Measurements from ENCODE around the gene PAXX.
A peak's percentile ranks its signal among the peaks of the same experiment; 100 is the strongest.
"Not testable (repeated sequence)": the region's sequence is repeated elsewhere in the genome, so short reads cannot be mapped to it uniquely, and the experiment has no call there.

Gene PAXX

GRCh38 chr9:137001857-137002645, 9.8 kb downstream of the PAXX start:
- DNase-seq (ENCODE audit: low read depth) = no peak
- H3K4me3 ChIP-seq (ENCODE audit: low read depth, low read length) = no peak overlapping the region
- TF ChIP-seq CTCF (IDR thresholded peaks at IDR 0.05; ENCODE audit: control insufficient read depth, extremely low read depth, insufficient read depth) = no peak

- no peak for DNase-seq (ENCODE audit: low read depth)
- no peak for TF ChIP-seq CTCF (IDR thresholded peaks at IDR 0.05; ENCODE audit: control insufficient read depth, extremely low read depth, insufficient read depth)
- no peak overlapping the region for H3K4me3 ChIP-seq (ENCODE audit: low read depth, low read length)
Measured at GRCh38 chr9:137002646-137003041, 10.4 kb downstream of the PAXX start.

GRCh38 chr9:137004285-137004684, 12.1 kb downstream of the PAXX start:
- TF ChIP-seq CTCF (IDR thresholded peaks at IDR 0.05; ENCODE audit: control insufficient read depth, extremely low read depth, insufficient read depth) = 0 out of 2 replicates have a peak, but pooled peaks have one; percentile 1
- not testable (repeated sequence) for H3K4me3 ChIP-seq (ENCODE audit: low read depth, low read length); DNase-seq (ENCODE audit: low read depth)

GRCh38 chr9:137006116-137007003, 14.1 kb downstream of the PAXX start:
- DNase-seq (ENCODE audit: low read depth) = no peak
- no peak overlapping the region for H3K4me3 ChIP-seq (ENCODE audit: low read depth, low read length)
- TF ChIP-seq CTCF (IDR thresholded peaks at IDR 0.05; ENCODE audit: control insufficient read depth, extremely low read depth, insufficient read depth) = no peak

GRCh38 chr9:137007108-137007815, 15.0 kb downstream of the PAXX start:
- no peak for TF ChIP-seq CTCF (IDR thresholded peaks at IDR 0.05; ENCODE audit: control insufficient read depth, extremely low read depth, insufficient read depth)
- no peak for DNase-seq (ENCODE audit: low read depth)
- H3K4me3 ChIP-seq (ENCODE audit: low read depth, low read length) = no peak overlapping the region

- TF ChIP-seq CTCF (IDR thresholded peaks at IDR 0.05; ENCODE audit: control insufficient read depth, extremely low read depth, insufficient read depth) = no peak
- H3K4me3 ChIP-seq (ENCODE audit: low read depth, low read length) = no peak overlapping the region
- no peak for DNase-seq (ENCODE audit: low read depth)
Measured at GRCh38 chr9:137007816-137008270, 15.6 kb downstream of the PAXX start.

Measured in LNCaP clone FGC (cell line).